NCI-H2196 (cell line): ENCODE data around the gene ADIG.

ENCODE experiments used
- DNase-seq: peaks from one replicate; lab custom pipeline; 2025; ENCODE audit not compliant: unreplicated experiment; lab: John Stamatoyannopoulos, UW

ADIG gene

DNA sequence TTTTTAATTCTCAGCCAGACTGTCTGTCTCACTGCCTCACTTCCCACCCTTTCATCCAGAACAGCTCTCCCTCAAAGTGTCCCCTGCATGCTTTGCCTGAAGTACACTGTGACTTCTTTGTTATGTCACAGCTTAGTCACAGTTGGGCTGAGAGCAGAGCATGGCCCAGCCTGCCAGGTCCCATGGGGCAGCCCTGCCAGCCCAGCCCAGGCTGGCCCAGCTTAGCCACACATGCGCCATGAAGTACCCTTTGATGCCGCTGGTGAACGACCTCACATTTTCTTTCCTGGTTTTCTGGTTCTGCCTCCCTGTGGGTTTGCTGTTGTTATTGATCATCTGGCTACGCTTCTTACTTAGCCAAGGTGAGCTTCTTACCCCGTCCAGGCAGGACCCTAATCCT lies at the start of gene ADIG:
Gene ADIG, plus strand, starts transcription at position 185 of the 400 bp plus-strand sequence. Its CDS starts 54 bp downstream, at position 239.
- no peak for DNase-seq

- DNase-seq, result no peak
Measured at GRCh38 chr20:38534756-38535155, 46.2 kb upstream of the ADIG start.

DNA sequence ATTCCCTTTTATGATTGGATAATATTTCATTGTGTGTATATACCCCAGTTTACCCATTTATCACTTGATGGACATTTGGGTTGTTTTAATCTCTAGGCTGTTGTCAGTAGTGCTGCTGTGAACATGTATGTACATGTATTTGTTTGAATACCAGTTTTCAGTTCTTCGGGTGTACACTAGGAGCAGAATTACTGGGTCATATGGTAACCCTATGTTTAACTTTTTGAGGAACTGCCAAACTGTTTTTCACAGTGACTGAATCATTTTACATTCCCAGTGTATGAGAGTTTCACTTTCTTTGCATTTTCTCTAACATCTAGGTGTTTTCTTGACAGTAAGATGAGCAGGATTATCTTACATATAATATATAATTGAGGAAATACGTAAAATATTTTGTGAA lies 44.7 kb upstream of the ADIG start:
- no peak for DNase-seq

DNA sequence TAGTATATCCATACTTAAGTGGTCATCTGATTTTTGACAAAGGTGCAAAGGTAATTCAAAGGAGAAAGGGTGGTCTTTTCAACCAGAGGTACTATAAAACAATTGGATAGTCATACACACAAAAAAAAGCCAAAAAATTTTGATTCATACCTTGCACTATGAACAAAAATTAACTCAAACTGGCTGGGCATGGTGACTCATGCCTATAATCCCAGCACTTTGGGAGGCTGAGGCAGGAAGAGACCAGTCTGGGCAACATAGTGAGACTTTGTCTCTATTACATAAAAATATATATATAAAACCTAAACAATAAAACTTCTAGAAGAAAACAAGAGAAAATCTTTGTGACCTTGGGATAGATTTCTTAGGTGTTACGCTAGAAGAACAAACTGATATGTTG lies 43.8 kb upstream of the ADIG start:
- DNase-seq, result no peak

GRCh38 chr20:38538789-38539188 lies 42.2 kb upstream of the ADIG start:
- no peak for DNase-seq

DNA sequence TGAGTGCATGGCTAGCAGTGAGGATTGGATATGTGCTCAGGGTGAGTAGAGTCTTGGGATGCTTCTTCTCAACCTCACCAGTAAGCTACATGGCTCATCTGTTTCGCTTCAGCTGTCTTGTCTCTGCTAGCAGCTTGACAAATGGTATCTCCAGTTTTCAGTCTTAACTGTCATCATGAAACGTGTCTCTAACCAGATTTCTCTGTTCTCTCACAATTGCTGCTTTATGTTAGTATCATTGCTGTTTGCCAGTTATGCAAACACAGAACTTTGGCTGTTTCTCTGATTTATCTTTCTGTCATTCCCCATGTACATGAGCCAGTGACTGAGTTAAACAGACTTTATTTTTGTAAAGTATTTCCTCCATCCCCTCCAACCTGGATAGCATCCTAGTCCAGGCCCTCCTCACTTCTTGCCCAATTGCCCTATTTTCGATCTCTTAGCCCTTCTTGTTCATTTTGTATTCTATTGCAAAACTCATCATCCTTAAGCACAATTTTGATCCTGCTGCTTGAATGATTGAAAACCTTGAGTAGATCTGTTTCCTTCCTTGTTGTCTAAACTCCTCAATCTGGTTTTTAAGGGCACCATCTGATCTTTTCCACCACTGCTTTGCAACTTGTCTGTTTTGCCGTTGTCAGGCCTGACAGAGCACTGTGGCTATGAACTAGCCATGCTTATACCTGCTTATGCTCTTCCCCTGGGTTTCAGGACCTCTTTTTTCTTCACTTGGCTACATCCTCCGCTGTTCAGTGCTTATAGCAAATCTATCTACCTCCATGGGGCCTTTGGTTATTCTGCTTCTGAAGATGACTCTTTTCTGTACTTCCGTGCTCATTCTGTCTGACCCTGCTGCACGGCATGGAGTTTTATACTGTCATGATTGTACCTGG lies 37.7 kb upstream of the ADIG start:
- DNase-seq, result no peak

DNA sequence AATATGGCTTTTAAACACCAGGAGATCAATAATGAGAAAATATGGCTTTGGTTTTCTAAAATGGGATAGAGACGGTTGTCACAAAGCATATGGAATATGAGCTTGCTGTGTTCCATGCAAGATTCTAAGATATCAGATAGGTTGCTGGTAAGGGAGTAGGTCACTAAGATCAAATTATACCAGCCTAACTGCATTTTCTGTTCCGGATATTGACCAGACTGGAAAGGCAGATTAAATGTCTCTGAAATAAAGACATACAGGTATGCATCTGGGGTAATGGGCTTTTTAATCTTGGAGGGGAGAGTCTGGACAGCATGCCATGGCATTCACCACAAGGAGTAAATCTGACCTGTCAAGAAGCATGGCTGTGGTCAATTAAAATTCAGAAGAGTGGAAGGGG lies 35.2 kb upstream of the ADIG start:
- DNase-seq, result no peak

DNA sequence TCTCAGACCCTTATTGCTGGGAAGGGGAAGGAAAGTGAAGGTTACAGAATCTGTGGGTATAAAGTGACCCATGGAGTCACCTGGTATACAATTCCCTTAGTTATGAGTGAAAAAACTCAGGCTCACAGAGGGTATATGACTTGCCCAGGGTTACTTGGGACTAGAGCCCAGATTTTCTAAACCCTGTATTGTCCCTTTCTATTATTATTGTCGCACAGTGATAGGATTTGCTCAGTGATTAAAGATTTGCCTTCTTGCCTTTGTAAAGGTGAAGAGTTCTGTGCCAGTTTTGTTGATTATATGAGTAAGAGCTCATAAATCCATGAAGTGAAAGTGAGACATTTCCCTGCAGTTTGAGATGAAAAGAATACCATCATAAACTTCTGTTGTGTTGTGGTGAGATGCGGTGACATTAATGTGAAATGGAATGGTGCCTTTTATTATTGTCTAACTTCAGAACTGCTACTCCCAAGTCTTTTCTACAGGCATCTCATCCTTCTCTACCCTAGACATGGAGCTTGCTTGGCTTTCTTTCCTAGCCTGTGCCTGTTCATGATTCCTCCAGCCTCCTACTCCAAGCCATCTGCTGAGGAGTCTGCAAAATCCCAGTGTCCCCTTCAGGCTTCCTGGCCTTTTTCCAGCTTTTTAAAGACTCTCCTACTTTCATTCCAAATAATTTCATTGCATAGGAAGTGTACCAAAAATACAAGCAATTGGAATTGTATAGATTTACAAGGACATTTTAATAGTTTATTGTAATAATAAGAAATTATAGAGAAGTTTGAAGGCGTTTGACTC lies 33.5 kb upstream of the ADIG start:
- DNase-seq, result no peak

GRCh38 chr20:38548356-38549083 lies 32.5 kb upstream of the ADIG start:
- DNase-seq, result no peak

DNA sequence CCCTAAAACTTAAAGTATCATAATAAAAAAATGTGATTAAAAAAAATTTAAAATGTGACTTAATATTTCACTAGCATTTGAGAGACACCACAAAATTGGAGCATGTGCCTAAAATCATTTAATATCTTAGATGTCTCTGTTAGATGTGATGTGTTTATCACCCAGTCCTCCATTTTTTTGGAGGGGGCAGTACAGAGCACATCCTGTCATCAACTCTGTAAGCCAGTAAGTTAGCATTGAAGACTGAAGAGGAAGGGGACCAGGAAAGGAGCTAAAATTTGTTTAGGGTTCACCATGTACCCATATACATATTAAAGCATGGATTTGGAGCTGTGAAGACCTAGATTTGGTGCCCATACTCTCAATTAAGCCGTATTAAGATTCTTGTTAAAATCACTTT lies 30.7 kb upstream of the ADIG start:
- DNase-seq, result no peak

DNA sequence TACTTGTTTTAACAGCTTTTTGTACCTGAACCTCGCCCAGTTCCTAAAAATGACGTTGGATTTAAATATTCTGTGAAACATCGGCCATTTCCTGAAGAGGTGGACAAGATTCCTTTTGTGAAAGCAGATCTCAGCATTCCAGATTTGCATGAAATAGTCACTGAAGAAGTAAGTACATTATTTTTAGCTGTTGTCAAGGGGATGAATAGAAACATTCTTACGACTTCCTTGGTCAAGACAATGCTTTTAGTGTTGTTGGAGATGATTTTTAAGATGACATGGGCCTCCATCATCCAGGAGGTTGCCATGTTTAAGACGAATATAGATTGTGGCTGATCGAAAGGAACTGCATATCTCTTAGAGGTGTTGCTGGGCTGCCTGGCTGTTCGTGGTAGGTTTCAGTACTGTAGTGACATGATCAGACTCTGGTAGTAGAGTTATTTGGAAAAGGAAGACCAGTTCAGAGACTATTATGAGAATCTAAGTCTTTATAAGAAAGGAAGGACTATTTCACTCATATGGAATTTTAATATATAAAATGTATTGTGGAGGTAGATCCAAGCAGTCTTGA lies 29.9 kb upstream of the ADIG start:
- no peak for DNase-seq

DNA sequence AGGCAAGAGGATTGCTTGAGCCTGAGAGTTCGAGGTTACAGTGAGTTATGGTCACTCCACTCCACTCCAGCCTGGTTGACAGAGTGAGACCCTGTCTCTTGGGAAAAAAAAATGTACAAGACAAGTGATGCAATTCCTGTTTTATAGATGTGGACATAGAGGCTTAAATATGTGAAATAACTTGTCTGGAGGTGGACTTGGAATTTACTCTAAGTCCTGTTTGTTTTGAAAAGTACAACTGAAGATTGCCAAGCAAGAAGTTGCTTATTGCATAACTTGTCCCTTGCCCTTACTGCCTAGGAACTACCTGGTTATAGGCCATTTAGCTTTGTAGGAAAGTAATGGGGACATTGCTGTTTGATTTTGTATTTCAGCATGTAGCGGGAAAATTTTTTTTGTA lies 26.0 kb upstream of the ADIG start:
- DNase-seq, result no peak

- no peak for DNase-seq
Measured at GRCh38 chr20:38555395-38555794, 25.6 kb upstream of the ADIG start.

DNA sequence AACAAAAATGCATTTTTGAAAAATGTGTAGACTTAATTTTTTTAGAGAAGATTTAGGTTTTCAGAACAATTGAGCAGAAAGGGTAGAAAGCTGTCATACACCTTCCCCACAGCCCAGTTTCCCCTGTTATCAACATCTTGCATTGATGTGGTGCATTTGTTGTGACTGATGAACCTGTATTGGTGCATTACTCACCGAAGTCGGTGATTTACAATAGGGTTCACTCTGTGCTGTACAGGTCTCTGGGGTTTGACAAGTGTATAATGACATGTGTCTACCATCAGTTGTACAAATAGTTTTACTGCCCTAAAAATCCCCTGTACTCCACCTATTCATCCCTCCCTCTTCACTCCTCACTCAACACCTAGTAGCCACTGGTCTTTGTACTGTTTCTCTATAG lies 23.8 kb upstream of the ADIG start:
- DNase-seq, result no peak

DNA sequence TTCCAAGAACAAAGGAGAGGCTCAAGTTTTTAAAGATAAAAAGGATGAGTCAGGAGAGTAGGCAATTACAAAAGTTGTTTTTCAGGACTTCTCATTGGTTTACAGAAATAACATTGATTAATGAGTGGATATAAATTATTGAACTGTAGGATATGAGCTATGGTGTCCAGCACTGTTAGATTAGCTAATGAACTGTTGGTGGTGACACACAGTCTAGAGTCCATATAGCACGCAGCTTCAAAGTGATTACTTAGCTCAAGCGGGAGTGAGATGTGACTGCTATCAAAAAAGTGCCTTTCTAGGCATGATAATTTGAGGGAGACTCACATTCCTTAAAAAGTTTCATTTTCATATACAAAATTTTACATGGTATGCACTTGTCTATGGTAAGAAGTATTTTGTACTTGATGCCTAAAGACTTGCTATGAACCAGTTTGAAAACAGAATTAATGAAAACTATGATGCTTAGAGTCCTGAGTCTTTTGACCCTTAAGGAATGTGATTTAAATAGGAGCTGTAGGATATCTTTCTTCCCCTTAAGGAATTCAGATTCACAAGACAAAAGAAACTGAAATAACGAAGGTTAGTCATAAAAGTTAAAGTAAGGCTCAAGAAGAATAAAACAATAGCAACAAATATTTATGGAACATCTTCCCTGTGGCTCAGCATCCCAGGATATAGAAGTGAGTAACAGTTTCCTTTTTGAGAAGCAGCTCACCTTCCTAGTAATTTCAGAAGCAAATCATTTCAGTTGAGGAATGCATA lies 22.2 kb upstream of the ADIG start:
- no peak for DNase-seq

DNA sequence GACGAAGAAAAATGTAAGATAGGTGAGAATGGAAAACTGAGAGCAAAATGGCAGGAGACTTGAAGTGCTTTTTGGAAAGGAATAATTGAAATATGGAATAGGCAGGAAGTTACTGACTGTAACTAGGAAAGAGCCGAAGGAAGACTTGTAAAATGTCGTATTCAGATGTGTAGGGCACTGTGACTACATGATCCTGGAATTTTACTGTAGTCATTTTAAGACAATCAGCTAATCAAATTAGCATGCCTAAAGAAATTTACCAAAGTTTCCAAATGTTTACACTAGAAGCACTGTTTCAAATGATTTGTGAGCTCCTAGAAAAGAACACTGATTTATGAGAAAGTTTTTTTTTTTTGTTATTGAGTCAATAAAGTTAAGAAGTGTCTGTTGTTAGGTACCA lies 21.2 kb upstream of the ADIG start:
- DNase-seq, result no peak

DNA sequence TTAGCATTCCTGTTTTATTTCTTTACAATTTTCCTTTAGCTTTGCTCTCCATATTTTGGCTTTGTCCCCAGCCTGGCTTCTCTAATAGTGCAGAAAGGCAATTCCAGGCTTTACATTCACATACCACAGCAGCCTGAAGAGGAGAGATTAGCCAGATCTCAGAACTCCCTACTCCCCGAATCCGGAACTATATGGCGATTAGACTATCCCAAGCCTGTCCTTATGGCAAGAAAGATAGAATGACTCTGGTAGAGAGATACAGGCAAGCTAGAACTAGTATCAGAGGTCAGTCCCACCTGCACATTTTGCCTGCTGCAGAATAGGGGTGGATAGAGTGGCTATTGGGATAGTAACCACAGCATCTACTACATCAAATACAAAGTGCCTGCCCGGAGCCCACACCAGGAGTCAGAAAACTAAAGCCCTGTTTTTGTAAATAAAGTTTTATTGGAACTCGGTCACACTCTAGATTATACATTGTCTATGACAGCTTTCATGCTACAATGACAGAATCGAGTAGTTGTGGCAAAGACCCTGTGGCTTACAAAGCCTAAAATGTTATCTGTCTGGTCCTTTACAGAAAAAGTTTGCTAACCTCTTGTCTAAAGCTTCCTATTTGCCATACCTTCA lies 17.1 kb upstream of the ADIG start:
- no peak for DNase-seq

DNA sequence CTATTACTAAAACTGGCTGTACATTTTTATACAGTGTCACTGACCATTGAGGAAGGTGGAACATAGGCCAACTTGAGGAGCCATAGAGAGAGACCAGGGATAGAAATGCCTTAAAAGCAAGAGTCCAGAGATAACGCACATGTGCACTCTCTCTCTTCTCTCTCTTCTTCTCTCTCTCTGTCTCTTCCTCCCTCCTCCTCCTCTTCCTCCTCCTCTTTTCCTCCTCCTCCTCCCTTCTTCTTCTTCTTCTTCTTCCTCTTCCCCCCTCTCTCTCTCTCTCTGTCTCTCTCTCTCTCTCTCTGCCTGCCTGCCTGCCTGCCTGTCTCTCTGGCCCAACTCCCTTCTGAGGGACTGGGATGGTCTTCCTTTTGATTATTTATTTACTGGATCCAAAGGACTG lies 16.3 kb upstream of the ADIG start:
- no peak for DNase-seq

DNA sequence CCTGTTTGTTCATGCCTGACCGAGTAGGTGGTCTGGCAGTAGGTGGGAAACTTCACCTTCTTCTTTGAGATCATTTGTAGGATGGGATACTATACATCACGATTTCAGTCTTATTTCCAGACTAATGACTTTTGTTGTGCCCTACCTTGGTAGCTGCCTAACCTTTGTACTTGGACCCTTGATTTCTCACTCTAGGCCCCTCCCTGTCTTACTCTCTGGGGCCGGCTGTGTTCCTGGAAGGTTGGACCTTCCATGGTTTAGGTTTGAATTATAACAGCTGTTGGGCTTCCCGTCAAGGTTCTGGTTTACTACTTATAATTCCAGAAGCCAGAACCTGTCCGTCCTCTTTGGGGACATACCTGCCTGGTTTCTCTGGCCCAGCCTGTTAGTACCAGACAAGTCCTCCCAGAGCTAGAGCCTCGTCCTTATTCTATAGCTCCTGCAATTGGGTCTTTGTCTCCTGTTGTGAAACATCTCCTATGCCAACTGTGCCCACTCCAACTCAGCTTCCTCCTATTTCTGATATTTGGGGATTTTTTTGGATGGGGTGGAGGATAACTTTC lies 14.9 kb upstream of the ADIG start:
- DNase-seq, result no peak
